SK-N-SH (cell line): ENCODE measurements around the gene LMNB1.

Source experiments
- GABPA ChIP-seq: IDR thresholded peaks from 2 replicates; pipeline ENCODE4 v1.4.0; 2012; ENCODE audit warnings: low read depth, mild to moderate bottlenecking
- POLR2AphosphoS5 ChIP-seq: IDR thresholded peaks from 2 replicates; pipeline ENCODE4 v1.6.1; 2012; ENCODE audit warnings: low read depth, low read length
- RFX5 ChIP-seq: IDR thresholded peaks from 2 replicates; pipeline ENCODE4 v1.6.1; 2012; ENCODE audit warnings: mild to moderate bottlenecking, improper control_type of control experiment, low read length
- TCF12 ChIP-seq: IDR thresholded peaks from 2 replicates; pipeline ENCODE4 v1.4.0; 2012
- YY1 ChIP-seq: IDR thresholded peaks from 2 replicates; pipeline ENCODE4 v1.4.0; 2012; ENCODE audit warnings: low read depth, mild to moderate bottlenecking
- TF ChIP-seq, protein P1 (sequence below): fragments of 200-600 bp; sonication (generic); IDR thresholded peaks from 2 replicates; pipeline ENCODE4 v1.6.1; 2017; ENCODE audit warnings: antibody characterized with exemption, mild to moderate bottlenecking, moderate library complexity
- TF ChIP-seq, protein P2 (sequence below): fragments of 150-350 bp; IDR thresholded peaks from 2 replicates; pipeline ENCODE4 v1.6.1; 2016; ENCODE audit warnings: mild to moderate bottlenecking, low read depth, low read length
- TF ChIP-seq, protein P3 (sequence below): IDR thresholded peaks from 2 replicates; pipeline ENCODE4 v1.4.0; 2012; ENCODE audit warnings: low read depth, borderline replicate concordance

DNA sequence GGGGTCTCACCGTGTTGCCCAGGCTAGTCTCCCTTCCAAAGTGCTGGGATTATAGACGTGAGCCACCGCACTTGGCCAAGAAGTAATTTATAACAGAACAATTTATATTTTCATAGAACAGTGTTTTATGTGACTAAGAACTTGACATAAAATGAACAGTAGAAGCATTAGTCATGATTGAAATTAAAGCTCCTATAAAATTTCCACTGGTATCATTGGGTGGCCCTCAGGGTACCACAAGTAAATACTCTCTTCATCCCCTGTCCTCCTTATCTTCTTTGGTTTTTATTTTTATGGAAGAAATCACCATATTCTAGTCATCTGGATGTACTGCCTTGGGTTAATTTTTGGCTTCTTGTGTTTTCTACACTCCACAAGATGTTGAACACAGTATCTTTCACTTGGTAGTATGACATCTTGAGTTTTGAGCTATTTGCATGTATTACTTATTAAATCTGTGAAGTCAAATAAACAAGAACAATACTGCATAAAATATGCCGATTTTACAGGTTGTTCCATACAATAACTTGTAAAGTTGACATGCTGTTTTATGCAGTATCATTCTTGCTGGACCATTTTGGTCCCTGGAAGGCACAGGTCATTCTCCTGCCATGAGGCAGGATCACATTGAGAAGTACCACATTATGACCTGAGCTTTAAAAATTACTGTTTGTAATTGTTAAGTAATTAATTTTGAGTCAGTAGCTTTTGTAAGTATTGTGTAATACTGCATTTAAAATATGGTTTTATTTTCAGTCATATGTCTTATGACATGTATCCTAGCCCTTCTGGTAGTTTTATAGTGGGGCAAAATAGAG, 24.4 kb downstream of the LMNB1 start:
- no peak for TF ChIP-seq YY1
- TF ChIP-seq, protein P1, sequence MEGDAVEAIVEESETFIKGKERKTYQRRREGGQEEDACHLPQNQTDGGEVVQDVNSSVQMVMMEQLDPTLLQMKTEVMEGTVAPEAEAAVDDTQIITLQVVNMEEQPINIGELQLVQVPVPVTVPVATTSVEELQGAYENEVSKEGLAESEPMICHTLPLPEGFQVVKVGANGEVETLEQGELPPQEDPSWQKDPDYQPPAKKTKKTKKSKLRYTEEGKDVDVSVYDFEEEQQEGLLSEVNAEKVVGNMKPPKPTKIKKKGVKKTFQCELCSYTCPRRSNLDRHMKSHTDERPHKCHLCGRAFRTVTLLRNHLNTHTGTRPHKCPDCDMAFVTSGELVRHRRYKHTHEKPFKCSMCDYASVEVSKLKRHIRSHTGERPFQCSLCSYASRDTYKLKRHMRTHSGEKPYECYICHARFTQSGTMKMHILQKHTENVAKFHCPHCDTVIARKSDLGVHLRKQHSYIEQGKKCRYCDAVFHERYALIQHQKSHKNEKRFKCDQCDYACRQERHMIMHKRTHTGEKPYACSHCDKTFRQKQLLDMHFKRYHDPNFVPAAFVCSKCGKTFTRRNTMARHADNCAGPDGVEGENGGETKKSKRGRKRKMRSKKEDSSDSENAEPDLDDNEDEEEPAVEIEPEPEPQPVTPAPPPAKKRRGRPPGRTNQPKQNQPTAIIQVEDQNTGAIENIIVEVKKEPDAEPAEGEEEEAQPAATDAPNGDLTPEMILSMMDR, result no peak
- TF ChIP-seq POLR2AphosphoS5, result no peak
- TF ChIP-seq GABPA, result no peak
- no peak for TF ChIP-seq TCF12
- no peak for TF ChIP-seq RFX5
- TF ChIP-seq, protein P2, sequence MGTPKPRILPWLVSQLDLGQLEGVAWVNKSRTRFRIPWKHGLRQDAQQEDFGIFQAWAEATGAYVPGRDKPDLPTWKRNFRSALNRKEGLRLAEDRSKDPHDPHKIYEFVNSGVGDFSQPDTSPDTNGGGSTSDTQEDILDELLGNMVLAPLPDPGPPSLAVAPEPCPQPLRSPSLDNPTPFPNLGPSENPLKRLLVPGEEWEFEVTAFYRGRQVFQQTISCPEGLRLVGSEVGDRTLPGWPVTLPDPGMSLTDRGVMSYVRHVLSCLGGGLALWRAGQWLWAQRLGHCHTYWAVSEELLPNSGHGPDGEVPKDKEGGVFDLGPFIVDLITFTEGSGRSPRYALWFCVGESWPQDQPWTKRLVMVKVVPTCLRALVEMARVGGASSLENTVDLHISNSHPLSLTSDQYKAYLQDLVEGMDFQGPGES, result no peak
- TF ChIP-seq, protein P3, sequence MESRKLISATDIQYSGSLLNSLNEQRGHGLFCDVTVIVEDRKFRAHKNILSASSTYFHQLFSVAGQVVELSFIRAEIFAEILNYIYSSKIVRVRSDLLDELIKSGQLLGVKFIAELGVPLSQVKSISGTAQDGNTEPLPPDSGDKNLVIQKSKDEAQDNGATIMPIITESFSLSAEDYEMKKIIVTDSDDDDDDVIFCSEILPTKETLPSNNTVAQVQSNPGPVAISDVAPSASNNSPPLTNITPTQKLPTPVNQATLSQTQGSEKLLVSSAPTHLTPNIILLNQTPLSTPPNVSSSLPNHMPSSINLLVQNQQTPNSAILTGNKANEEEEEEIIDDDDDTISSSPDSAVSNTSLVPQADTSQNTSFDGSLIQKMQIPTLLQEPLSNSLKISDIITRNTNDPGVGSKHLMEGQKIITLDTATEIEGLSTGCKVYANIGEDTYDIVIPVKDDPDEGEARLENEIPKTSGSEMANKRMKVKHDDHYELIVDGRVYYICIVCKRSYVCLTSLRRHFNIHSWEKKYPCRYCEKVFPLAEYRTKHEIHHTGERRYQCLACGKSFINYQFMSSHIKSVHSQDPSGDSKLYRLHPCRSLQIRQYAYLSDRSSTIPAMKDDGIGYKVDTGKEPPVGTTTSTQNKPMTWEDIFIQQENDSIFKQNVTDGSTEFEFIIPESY, result no peak
